Stimulated activated naive B cell treated with anti-CD40 and anti-IgM and Interleukin-4, amounts not matched to agents 10 μg/mL and 1 μg/mL and 100 μg/mL, for 72 hours (primary cell): ENCODE measurements around the gene MAST4.
"Not testable (repeated sequence)": the region's sequence is repeated elsewhere in the genome, so short reads cannot be mapped to it uniquely, and the experiment has no call there.

Source experiments
- ATAC-seq, 2 donors: fragments of 150-1000 bp; cut with Tn5 transposase; replicated peaks; 2 replicates each; pipeline ENCODE4 v1.10.0; 2021; ENCODE audit warnings: moderate library complexity in 1 of 2
- DNase-seq: peaks from one replicate; pipeline ENCODE4 v3.0.0; 2021
- H3K27ac Mint-ChIP-seq: one replicate; pipeline ENCODE4 v1.8.0; 2022; ENCODE audit warnings: mild to moderate bottlenecking, mixed read lengths
- H3K27me3 Mint-ChIP-seq, 2 donors: one replicate each; pipeline ENCODE4 v1.8.0; 2022; ENCODE audit warnings: mixed read lengths in 2 of 2
- H3K36me3 Mint-ChIP-seq, 2 donors: one replicate each; pipeline ENCODE4 v1.8.0; 2022; ENCODE audit warnings: mixed read lengths in 2 of 2, mild to moderate bottlenecking in 1 of 2
- H3K4me1 Mint-ChIP-seq, 2 donors: one replicate each; pipeline ENCODE4 v1.8.0; 2022; ENCODE audit warnings: mixed read lengths in 2 of 2, mild to moderate bottlenecking in 1 of 2
- H3K4me3 Mint-ChIP-seq, 2 donors: one replicate each; pipeline ENCODE4 v1.8.0; 2022; ENCODE audit warnings: mild to moderate bottlenecking in 2 of 2, mixed read lengths in 2 of 2, moderate library complexity in 1 of 2
- H3K9me3 Mint-ChIP-seq, 2 donors: one replicate each; pipeline ENCODE4 v1.8.0; 2022; ENCODE audit warnings: mixed read lengths in 2 of 2, mild to moderate bottlenecking in 1 of 2

MAST4 gene

GRCh38 chr5:66818304-66818934 is 222.2 kb downstream of the MAST4 start:
- DNase-seq, result no peak
- Mint-ChIP-seq H3K4me3 (no peak overlapping the region), H3K9me3 (no peaks in the 10 kb centered on the region), H3K36me3 (no peaks in the 10 kb centered on the region), H3K4me1 (peaks cover 12 to 16% of the 10 kb centered on the region in 2 donors), H3K27ac (no peak overlapping the region), H3K27me3 (peaks cover 9 to 19% of the 10 kb centered on the region in 2 donors)
- ATAC-seq, result no peak

GRCh38 chr5:66818935-66819328 is 222.7 kb downstream of the MAST4 start:
- no peak for DNase-seq
- Mint-ChIP-seq H3K27me3 (peaks cover 5 to 14% of the 10 kb centered on the region in 2 donors), H3K36me3 (no peaks in the 10 kb centered on the region), H3K4me1 (peaks cover 12 to 16% of the 10 kb centered on the region in 2 donors), H3K9me3 (no peaks in the 10 kb centered on the region), H3K4me3 (no peak overlapping the region), H3K27ac (no peak overlapping the region)
- no peak for ATAC-seq

GRCh38 chr5:66820630-66821207 is 224.5 kb downstream of the MAST4 start:
- H3K4me3 Mint-ChIP-seq, result no peak overlapping the region
- no peak for DNase-seq
- H3K27me3 Mint-ChIP-seq, result peaks cover 0 to 9% of the 10 kb centered on the region in 2 donors

DNA sequence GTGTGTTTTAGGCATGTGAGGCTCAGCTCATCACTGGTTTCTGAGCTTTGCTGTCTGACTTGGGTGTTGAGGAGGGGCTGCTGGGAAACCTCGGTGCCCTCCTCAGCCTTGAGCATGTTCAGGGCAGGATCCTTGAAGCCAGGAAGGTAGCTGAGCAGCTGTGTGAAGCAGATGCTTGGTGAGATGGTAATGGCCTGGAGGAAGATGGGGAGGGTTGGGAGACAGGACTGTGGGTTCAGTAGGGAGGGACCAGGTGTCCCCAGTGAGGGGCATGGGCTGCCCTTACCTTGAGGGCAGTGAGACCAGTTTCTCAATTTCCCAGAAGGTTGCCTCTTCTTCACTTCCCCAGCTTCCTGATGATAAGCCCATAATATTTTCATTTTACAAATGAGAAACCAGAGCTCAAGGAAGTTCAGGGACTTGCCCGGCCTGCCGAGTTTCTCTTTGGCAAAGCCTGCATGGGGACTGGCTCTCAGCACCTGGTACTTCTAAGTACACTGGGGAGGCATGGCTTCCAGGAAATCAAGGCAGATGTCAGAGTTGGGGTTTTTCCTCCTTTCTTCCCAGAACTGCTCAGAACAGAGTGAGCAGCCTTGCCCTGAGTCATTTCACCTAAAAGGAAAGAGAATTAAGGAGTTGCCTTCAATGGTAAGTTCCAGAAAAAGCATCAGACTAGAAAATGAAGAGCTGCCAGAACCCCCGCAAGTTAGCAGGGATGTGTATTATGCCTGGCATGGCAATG is 225.7 kb downstream of the MAST4 start:
- Mint-ChIP-seq H3K27ac (no peak overlapping the region), H3K4me3 (no peak overlapping the region)

More at GRCh38 chr5:66820630-66821207, 224.5 kb downstream of the MAST4 start:
- no peaks in the 10 kb centered on the region for H3K36me3 Mint-ChIP-seq
- no peaks in the 10 kb centered on the region for H3K9me3 Mint-ChIP-seq
- no peak overlapping the region for H3K27ac Mint-ChIP-seq
- peaks cover 9 to 16% of the 10 kb centered on the region in 2 donors for H3K4me1 Mint-ChIP-seq
- no peak for ATAC-seq

GRCh38 chr5:66822906-66823305 is 226.7 kb downstream of the MAST4 start:
- not testable (repeated sequence) for H3K4me3 Mint-ChIP-seq, DNase-seq, H3K36me3 Mint-ChIP-seq, H3K27me3 Mint-ChIP-seq, H3K9me3 Mint-ChIP-seq, H3K27ac Mint-ChIP-seq
- ATAC-seq, result peak; percentile 41 to 56
- H3K4me1 Mint-ChIP-seq, result peaks cover 9 to 17% of the 10 kb centered on the region in 2 donors

More for the DNA sequence above, 225.7 kb downstream of the MAST4 start:
- Mint-ChIP-seq H3K9me3 (no peaks in the 10 kb centered on the region), H3K27me3 (peaks cover 0 to 3% of the 10 kb centered on the region in 2 donors), H3K36me3 (no peaks in the 10 kb centered on the region), H3K4me1 (peaks cover 9 to 16% of the 10 kb centered on the region in 2 donors)
- DNase-seq (no peak), ATAC-seq (peak in 1 of 2 donors; percentile 34)

DNA sequence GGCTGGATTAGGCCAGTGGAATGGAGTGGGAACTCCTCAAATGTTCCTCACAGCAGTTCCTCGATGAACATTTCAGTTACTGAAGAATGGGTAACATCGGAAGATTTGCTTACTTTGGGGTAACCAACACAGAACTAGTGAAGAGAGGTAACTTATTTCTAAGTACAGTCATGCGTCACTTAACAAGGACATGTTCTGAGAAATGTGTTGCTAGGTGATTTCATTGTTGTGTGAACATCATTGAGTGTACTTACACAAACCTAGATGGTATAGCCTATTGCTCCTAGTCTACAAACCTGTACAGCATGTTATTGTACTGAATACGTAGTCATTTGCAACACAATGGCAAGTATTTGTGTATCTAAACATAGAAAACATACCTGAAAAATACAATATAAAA is 228.3 kb downstream of the MAST4 start:
- no peaks in the 10 kb centered on the region for H3K36me3 Mint-ChIP-seq
- H3K27ac Mint-ChIP-seq, result no peak overlapping the region
- H3K9me3 Mint-ChIP-seq, result no peaks in the 10 kb centered on the region
- peaks cover 21 to 32% of the 10 kb centered on the region in 2 donors for H3K4me1 Mint-ChIP-seq
- peaks cover 0 to 13% of the 10 kb centered on the region in 2 donors for H3K27me3 Mint-ChIP-seq
- H3K4me3 Mint-ChIP-seq, result no peak overlapping the region
- no peak for ATAC-seq
- DNase-seq, result no peak

- H3K4me3 Mint-ChIP-seq, result no peak overlapping the region
- DNase-seq (no peak), ATAC-seq (no peak)
- peaks cover 23 to 32% of the 10 kb centered on the region in 2 donors for H3K4me1 Mint-ChIP-seq
- no peaks in the 10 kb centered on the region for H3K9me3 Mint-ChIP-seq
- H3K27ac Mint-ChIP-seq, result no peak overlapping the region
- H3K36me3 Mint-ChIP-seq, result no peaks in the 10 kb centered on the region
- H3K27me3 Mint-ChIP-seq, result peaks cover 7 to 18% of the 10 kb centered on the region in 2 donors
Observed at GRCh38 chr5:66826263-66826662, 230.1 kb downstream of the MAST4 start.

GRCh38 chr5:66826696-66827095 is 230.5 kb downstream of the MAST4 start:
- H3K36me3 Mint-ChIP-seq, result no peaks in the 10 kb centered on the region
- H3K4me3 Mint-ChIP-seq, result no peak overlapping the region
- H3K27me3 Mint-ChIP-seq, result peaks cover 8 to 18% of the 10 kb centered on the region in 2 donors
- no peak for ATAC-seq
- H3K9me3 Mint-ChIP-seq, result no peaks in the 10 kb centered on the region
- no peak overlapping the region for H3K27ac Mint-ChIP-seq
- peaks cover 22 to 30% of the 10 kb centered on the region in 2 donors for H3K4me1 Mint-ChIP-seq
- no peak for DNase-seq

- DNase-seq (no peak), ATAC-seq (peak; percentile 63 to 66)
- peaks cover 18 to 27% of the 10 kb centered on the region in 2 donors for H3K27me3 Mint-ChIP-seq
- H3K4me3 Mint-ChIP-seq, result peak overlapping the region; percentile 84 to 85
- H3K36me3 Mint-ChIP-seq, result no peaks in the 10 kb centered on the region
- no peaks in the 10 kb centered on the region for H3K9me3 Mint-ChIP-seq
- peaks cover 15 to 18% of the 10 kb centered on the region in 2 donors for H3K4me1 Mint-ChIP-seq
- H3K27ac Mint-ChIP-seq, result peak overlapping the region; percentile 86
Observed at GRCh38 chr5:66828046-66828547, 231.9 kb downstream of the MAST4 start.

- Mint-ChIP-seq H3K27me3 (peaks cover 22 to 32% of the 10 kb centered on the region in 2 donors), H3K9me3 (no peaks in the 10 kb centered on the region), H3K27ac (peak overlapping the region; percentile 86), H3K4me3 (peak overlapping the region; percentile 84 to 85), H3K4me1 (peaks cover 14 to 16% of the 10 kb centered on the region in 2 donors), H3K36me3 (no peaks in the 10 kb centered on the region)
- DNase-seq (peak; percentile 26), ATAC-seq (peak; percentile 93 to 95)
Observed at GRCh38 chr5:66828548-66829357, 232.6 kb downstream of the MAST4 start.

DNA sequence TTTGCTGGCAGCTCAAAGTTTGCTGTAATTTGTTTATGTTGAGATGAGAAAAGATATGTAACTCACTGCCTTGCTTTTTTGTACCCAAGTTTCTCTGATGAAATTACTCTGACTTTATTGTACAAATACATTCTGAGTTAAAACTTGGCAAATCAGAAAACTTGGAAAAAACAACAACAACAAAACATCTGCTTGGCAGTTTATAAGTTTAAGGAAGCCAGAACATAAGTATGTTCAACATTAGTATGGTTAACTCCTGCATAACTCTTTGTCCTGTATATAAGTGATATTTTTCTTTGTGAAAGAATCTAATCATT is 233.1 kb downstream of the MAST4 start:
- ATAC-seq, result no peak
- peak overlapping the region; percentile 84 to 85 for H3K4me3 Mint-ChIP-seq
- peaks cover 14 to 16% of the 10 kb centered on the region in 2 donors for H3K4me1 Mint-ChIP-seq
- H3K36me3 Mint-ChIP-seq, result no peaks in the 10 kb centered on the region
- peaks cover 28 to 38% of the 10 kb centered on the region in 2 donors for H3K27me3 Mint-ChIP-seq
- H3K27ac Mint-ChIP-seq, result peak overlapping the region; percentile 76
- DNase-seq, result no peak
- H3K9me3 Mint-ChIP-seq, result no peaks in the 10 kb centered on the region

GRCh38 chr5:66829826-66830225 is 233.6 kb downstream of the MAST4 start:
- no peak for ATAC-seq
- DNase-seq, result no peak
- Mint-ChIP-seq H3K4me3 (no peak overlapping the region), H3K9me3 (no peaks in the 10 kb centered on the region), H3K36me3 (no peaks in the 10 kb centered on the region), H3K27me3 (peaks cover 28 to 38% of the 10 kb centered on the region in 2 donors), H3K27ac (no peak overlapping the region), H3K4me1 (peaks cover 14 to 16% of the 10 kb centered on the region in 2 donors)

DNA sequence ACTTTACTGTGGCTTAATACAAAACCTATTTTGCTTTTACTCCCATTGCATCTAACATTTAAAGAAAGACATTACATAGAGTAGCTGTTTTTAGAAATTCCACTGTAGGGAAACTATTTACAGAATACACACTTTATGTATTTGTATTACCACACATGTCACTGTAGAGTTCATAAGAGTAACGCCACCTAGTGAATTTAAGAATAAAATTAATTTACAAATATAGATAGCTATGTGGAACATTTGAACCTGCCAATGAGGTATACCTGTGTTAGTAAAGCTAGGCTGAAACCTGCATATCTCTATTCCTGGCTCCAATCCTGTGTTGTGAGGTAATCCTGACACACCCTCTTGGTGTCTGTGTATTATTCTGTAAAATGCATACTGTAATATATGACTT is 234.4 kb downstream of the MAST4 start:
- Mint-ChIP-seq H3K4me3 (no peak overlapping the region), H3K27me3 (peaks cover 28 to 38% of the 10 kb centered on the region in 2 donors), H3K4me1 (peaks cover 14 to 16% of the 10 kb centered on the region in 2 donors), H3K36me3 (no peaks in the 10 kb centered on the region), H3K27ac (no peak overlapping the region), H3K9me3 (no peaks in the 10 kb centered on the region)
- ATAC-seq (no peak), DNase-seq (no peak)
